Activated CD4-positive, alpha-beta memory T cell treated with anti-CD3 and anti-CD28 coated beads, Interleukin-2, amount 10 ng/mL, durations not matched to agents 7 days and 5 days (primary cell): ENCODE measurements around the gene ANKRD18B. TPM values are rescaled to one million over a fixed set of nuclear protein-coding genes. Genes with fewer than 3 reads are reported as not detected.
A peak's percentile ranks its signal among the peaks of the same experiment; 100 is the strongest.
"Not testable (repeated sequence)": the region's sequence is repeated elsewhere in the genome, so short reads cannot be mapped to it uniquely, and the experiment has no call there.

Experiments used
- CTCF ChIA-PET: fragments of 350-600 bp; sonication (Branson Sonifier 250); formaldehyde crosslinking; loops from one replicate; lab custom pipeline; 2021; ENCODE audit warnings: antibody characterized with exemption, inconsistent platforms; lab: Charles Lee
- POLR2A ChIA-PET: fragments of 350-600 bp; sonication (Branson Sonifier 250); formaldehyde crosslinking; loops from one replicate; lab custom pipeline; 2021; ENCODE audit warnings: antibody characterized with exemption; lab: Charles Lee
- DNase-seq: peaks from one replicate; pipeline ENCODE4 v3.0.0-alpha.2; 2020
- H3K27ac Mint-ChIP-seq: one replicate; pipeline ENCODE4 v1.8.0; 2021; ENCODE audit warnings: mild to moderate bottlenecking, mixed read lengths
- H3K27me3 Mint-ChIP-seq: one replicate; pipeline ENCODE4 v1.8.0; 2021; ENCODE audit warnings: mixed read lengths
- H3K36me3 Mint-ChIP-seq: one replicate; pipeline ENCODE4 v1.8.0; 2021; ENCODE audit warnings: low read depth, mixed read lengths
- H3K4me1 Mint-ChIP-seq: one replicate; pipeline ENCODE4 v1.8.0; 2021; ENCODE audit warnings: mixed read lengths
- H3K4me3 Mint-ChIP-seq: one replicate; pipeline ENCODE4 v1.8.0; 2021; ENCODE audit warnings: mild to moderate bottlenecking, mixed read lengths
- H3K9me3 Mint-ChIP-seq: one replicate; pipeline ENCODE4 v1.8.0; 2021; ENCODE audit warnings: mixed read lengths
- total RNA-seq, 2 experiments: library from RNA; stranded (reverse); gene quantifications; one replicate each; pipeline ENCODE4 v1.2.3, GENCODE V29; 2021

Gene ANKRD18B
- total RNA-seq: 1 to 10 TPM; 1.1 to 2.1 TPM

DNA sequence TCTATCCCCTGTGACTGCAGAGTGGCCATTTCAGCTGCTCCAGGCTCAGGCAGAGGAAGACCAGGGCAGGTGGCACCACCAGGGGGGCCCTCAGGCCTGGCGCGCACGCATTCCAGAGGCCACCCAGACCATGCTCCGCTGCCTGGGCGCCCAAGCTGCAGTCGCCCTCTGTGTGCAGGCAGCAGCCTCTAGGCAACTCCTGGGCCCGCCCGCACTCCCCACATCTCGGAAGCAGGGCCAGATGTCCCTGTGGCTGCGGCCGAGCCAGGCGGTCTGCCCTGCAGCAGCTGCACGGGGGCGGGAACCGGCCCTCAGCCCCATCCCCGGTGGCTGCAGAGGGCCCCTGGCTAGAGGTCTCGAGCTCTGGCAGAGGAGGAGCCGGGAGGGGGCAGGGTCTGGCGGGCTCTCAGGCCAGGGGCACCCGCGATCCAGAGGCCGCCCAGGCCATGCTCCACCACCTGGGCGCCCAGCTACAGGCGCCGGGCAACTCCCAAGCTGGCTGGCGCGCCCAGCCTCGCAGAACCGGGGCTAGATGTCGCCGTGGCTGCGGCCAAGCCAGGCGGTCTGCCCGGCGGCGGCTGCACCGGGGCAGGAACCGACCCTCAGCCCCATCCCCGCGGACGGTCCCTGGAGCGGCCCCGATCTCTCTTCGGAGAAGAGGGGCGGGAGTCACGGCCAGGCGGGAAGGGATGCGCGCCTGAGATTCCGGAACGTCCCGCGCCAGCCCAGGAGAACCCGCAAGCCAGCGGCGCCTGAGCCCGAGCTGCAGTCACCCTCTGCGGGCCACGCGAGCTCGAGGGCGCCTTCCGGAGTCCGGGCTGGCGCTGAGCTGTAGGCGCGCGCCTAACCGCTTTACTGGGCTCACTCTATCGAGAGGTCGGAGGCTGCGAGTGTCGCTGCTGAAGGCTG, at the start of gene ANKRD18B:
ANKRD18B (plus strand) TSS at position 855 of the 909 bp plus-strand sequence. CDS start 239 bp downstream, outside the sequence.
- H3K36me3 Mint-ChIP-seq, H3K4me1 Mint-ChIP-seq, H3K9me3 Mint-ChIP-seq, H3K27ac Mint-ChIP-seq: not testable (repeated sequence)
- ChIA-PET POLR2A (interaction anchor here (0.8 kb wide), 1 partner anchor 499 kb away, joined by 4 read pairs; the partner anchor contains the start of gene DNAJA1), CTCF (interaction anchor here (0.6 to 1.9 kb wide), 6 partner anchors 13 to 648 kb away, joined by 3 to 8 read pairs (median 4); no protein-coding TSS in a partner anchor)
- Mint-ChIP-seq H3K4me3 (peak within 1 kb of the TSS; percentile 78), H3K27me3 (peaks cover 66% of the 10 kb centered on the region)
- DNase-seq: peak; percentile 70

DNA sequence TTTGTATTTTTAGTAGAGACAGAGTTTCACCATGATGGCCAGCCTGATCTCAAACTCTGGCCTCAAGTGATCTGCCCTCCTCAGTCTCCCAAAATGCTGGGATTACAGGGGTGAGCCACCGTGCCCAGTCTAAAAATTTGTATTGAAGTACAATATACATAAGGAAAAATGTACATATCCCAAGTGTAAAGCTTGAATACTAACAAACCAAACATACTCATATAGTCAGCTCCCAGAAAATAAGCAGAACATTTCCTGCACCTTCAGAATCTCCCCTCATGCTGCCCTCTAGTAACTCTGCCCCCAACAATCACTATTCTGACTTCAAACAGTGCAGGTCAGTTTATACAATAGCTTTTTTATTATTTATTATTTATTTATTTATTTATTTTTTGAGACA, 48.7 kb upstream of the ANKRD18B start:
- ChIA-PET CTCF (interaction anchor here (1.1 to 6.3 kb wide), 5 partner anchors 9 to 101 kb away, joined by 4 to 72 read pairs (median 33); no protein-coding TSS in a partner anchor), POLR2A (interaction anchor here (3.9 kb wide), 1 partner anchor 60 kb away, joined by 31 read pairs; no protein-coding TSS in a partner anchor)
- H3K9me3 Mint-ChIP-seq: no peaks in the 10 kb centered on the region
- no peak overlapping the region for H3K4me3 Mint-ChIP-seq
- no peak overlapping the region for H3K27ac Mint-ChIP-seq
- H3K27me3 Mint-ChIP-seq: no peaks in the 10 kb centered on the region
- H3K4me1 Mint-ChIP-seq: peaks cover 30% of the 10 kb centered on the region
- DNase-seq: no peak
- peaks cover 11% of the 10 kb centered on the region for H3K36me3 Mint-ChIP-seq

GRCh38 chr9:33476503-33476902, 47.5 kb upstream of the ANKRD18B start:
- Mint-ChIP-seq H3K9me3 (no peaks in the 10 kb centered on the region), H3K27ac (no peak overlapping the region), H3K4me3 (no peak overlapping the region), H3K4me1 (peaks cover 27% of the 10 kb centered on the region), H3K36me3 (peaks cover 8% of the 10 kb centered on the region), H3K27me3 (no peaks in the 10 kb centered on the region)
- CTCF ChIA-PET: interaction anchor here (1.1 to 6.3 kb wide), 6 partner anchors 10 to 128 kb away, joined by 3 to 72 read pairs (median 4); no protein-coding TSS in a partner anchor
- POLR2A ChIA-PET: no interaction called here
- DNase-seq: no peak

GRCh38 chr9:33480106-33480505, 43.9 kb upstream of the ANKRD18B start:
- Mint-ChIP-seq H3K27ac (no peak overlapping the region), H3K36me3 (no peaks in the 10 kb centered on the region), H3K4me3 (no peak overlapping the region), H3K4me1 (peaks cover 2% of the 10 kb centered on the region), H3K27me3 (no peaks in the 10 kb centered on the region), H3K9me3 (no peaks in the 10 kb centered on the region)
- ChIA-PET POLR2A (no interaction called here), CTCF (interaction anchor here (1.8 to 3.3 kb wide), 2 partner anchors 13 to 28 kb away, joined by 4 to 12 read pairs; no protein-coding TSS in a partner anchor)
- DNase-seq: no peak

DNA sequence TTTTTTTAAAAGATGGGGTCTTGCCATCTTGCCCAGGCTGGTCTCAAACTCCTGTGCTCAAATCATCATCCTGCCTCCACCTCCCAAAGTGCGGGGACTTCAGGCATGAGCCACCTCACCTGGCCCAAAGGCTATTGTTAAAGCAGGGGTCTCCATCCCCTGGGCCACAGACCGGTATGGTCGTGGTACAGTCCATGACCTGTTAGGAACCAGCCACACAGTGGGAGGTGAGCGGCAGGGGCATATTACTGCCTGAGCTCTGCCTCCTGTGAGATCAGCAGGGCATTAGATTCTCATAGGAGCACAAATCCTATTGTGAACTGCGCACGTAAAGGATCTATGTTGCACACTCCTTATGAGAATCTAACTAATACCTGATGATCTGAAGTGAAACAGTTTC, 43.1 kb upstream of the ANKRD18B start:
- POLR2A ChIA-PET: no interaction called here

DNA sequence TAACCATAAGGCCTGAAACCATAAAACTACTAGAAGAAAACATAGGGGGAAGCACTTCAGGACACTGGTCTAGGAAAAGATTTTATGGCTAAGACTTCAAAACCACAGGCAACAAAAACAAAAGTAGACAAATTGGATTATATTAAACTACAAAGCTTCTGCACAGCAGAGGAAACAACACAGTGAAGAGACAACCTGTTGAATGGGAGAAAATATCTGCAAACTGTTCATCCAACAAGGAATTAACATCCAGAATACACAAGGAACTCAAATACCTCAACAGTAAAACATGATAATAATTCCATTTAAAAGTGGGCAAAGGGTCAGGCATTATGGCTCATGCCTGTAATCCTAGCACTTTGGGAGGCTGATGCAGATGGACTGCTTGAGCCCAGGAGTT, 38.7 kb upstream of the ANKRD18B start:
- DNase-seq, CTCF ChIA-PET, H3K4me1 Mint-ChIP-seq, H3K27me3 Mint-ChIP-seq, H3K4me3 Mint-ChIP-seq, H3K27ac Mint-ChIP-seq, H3K36me3 Mint-ChIP-seq, H3K9me3 Mint-ChIP-seq: not testable (repeated sequence)
- POLR2A ChIA-PET: interaction anchor here (1.1 kb wide), 1 partner anchor 134 kb away, joined by 3 read pairs; no protein-coding TSS in a partner anchor

More for the DNA sequence above, 43.1 kb upstream of the ANKRD18B start:
- H3K36me3 Mint-ChIP-seq: no peaks in the 10 kb centered on the region
- no peak overlapping the region for H3K4me3 Mint-ChIP-seq
- no peaks in the 10 kb centered on the region for H3K9me3 Mint-ChIP-seq
- CTCF ChIA-PET: interaction anchor here (0.7 kb wide), 1 partner anchor 21 kb away, joined by 4 read pairs; no protein-coding TSS in a partner anchor
- H3K27ac Mint-ChIP-seq: no peak overlapping the region
- no peak for DNase-seq
- no peaks in the 10 kb centered on the region for H3K4me1 Mint-ChIP-seq
- no peaks in the 10 kb centered on the region for H3K27me3 Mint-ChIP-seq

GRCh38 chr9:33489066-33489465, 35.0 kb upstream of the ANKRD18B start:
- no peaks in the 10 kb centered on the region for H3K36me3 Mint-ChIP-seq
- no peaks in the 10 kb centered on the region for H3K4me1 Mint-ChIP-seq
- ChIA-PET POLR2A (no interaction called here), CTCF (interaction anchor here (2.1 kb wide), 1 partner anchor 22 kb away, joined by 4 read pairs; no protein-coding TSS in a partner anchor)
- peaks cover 11% of the 10 kb centered on the region for H3K27me3 Mint-ChIP-seq
- no peak overlapping the region for H3K4me3 Mint-ChIP-seq
- H3K9me3 Mint-ChIP-seq: no peaks in the 10 kb centered on the region
- no peak for DNase-seq
- H3K27ac Mint-ChIP-seq: no peak overlapping the region

- H3K36me3 Mint-ChIP-seq, DNase-seq, H3K4me1 Mint-ChIP-seq, H3K4me3 Mint-ChIP-seq, H3K9me3 Mint-ChIP-seq, CTCF ChIA-PET, H3K27ac Mint-ChIP-seq, POLR2A ChIA-PET: not testable (repeated sequence)
- peaks cover 14% of the 10 kb centered on the region for H3K27me3 Mint-ChIP-seq
Observed at GRCh38 chr9:33493819-33494218, 30.2 kb upstream of the ANKRD18B start.

GRCh38 chr9:33498387-33498786, 25.7 kb upstream of the ANKRD18B start:
- H3K27me3 Mint-ChIP-seq: peaks cover 6% of the 10 kb centered on the region
- DNase-seq: no peak
- no peaks in the 10 kb centered on the region for H3K36me3 Mint-ChIP-seq
- ChIA-PET CTCF (interaction anchor here (1.0 to 1.8 kb wide), 2 partner anchors 12 to 123 kb away, joined by 4 to 5 read pairs; no protein-coding TSS in a partner anchor), POLR2A (no interaction called here)
- no peak overlapping the region for H3K4me3 Mint-ChIP-seq
- H3K4me1 Mint-ChIP-seq: no peaks in the 10 kb centered on the region
- no peaks in the 10 kb centered on the region for H3K9me3 Mint-ChIP-seq
- H3K27ac Mint-ChIP-seq: no peak overlapping the region

GRCh38 chr9:33506626-33507370, 17.3 kb upstream of the ANKRD18B start:
- H3K4me3 Mint-ChIP-seq: no peak overlapping the region
- POLR2A ChIA-PET: no interaction called here
- H3K27ac Mint-ChIP-seq: no peak overlapping the region
- no peaks in the 10 kb centered on the region for H3K27me3 Mint-ChIP-seq
- CTCF ChIA-PET: no interaction called here
- no peak for DNase-seq
- H3K9me3 Mint-ChIP-seq: no peaks in the 10 kb centered on the region
- H3K36me3 Mint-ChIP-seq: no peaks in the 10 kb centered on the region
- H3K4me1 Mint-ChIP-seq: peaks cover 7% of the 10 kb centered on the region

DNA sequence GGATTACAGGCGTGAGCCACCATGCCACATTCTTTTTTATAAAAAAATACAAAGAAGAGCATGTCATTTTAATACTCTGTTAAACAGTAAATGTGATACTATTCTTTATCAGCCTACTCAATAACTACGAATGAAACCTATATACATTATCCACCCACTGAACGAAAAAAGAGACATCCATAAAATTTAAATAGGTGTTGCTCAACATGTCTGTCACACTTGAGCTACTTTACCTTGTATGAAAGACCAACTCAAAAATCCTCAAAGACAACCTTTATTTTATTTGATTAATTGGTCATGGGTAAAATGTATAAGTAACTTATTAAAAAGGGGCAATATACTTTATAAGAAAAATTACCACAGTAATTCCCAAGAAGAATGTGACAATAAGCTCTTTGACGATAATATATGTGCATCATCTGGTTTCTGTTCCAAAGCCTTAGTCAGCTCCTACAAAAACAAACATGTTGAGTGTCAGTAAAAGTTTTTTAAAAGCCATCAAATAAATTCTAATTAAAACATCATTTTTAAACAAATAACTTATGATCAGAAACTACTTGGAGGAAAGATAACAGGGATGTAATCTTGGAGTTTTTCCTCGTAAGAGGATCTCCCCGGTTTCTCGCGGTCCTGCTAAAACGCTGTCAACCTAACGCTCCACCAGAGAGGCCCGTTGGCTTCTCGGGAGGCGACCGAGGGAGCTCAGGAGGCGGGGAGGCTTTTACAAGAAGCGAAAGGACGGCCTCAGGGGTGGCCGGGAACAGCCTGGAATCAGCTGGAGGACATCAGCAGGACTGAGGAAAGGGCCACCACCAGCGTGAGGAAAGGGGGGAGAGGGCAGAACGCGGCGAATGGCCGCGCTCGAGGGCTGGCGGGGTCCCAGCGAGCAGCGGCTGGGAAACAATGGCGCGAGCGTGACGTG, 13.5 kb upstream of the ANKRD18B start:
- no peaks in the 10 kb centered on the region for H3K9me3 Mint-ChIP-seq
- H3K27me3 Mint-ChIP-seq: no peaks in the 10 kb centered on the region
- peak; percentile 50 for DNase-seq
- peak overlapping the region; percentile 73 for H3K27ac Mint-ChIP-seq
- H3K36me3 Mint-ChIP-seq: no peaks in the 10 kb centered on the region
- ChIA-PET CTCF (interaction anchor here (0.7 to 1.3 kb wide), 5 partner anchors 9 to 95 kb away, joined by 3 to 8 read pairs (median 4); partner anchors contain the start of gene ANKRD18B), POLR2A (interaction anchor here (1.1 to 1.3 kb wide), 3 partner anchors 10 to 220 kb away, joined by 3 to 7 read pairs (median 5); partner anchors contain the start of genes NFX1 and NOL6)
- peak overlapping the region; percentile 89 for H3K4me3 Mint-ChIP-seq
- peaks cover 7% of the 10 kb centered on the region for H3K4me1 Mint-ChIP-seq
